GM23338 (cell line): ENCODE results near the gene RPH3AL. TPM values are rescaled to one million over a fixed set of nuclear protein-coding genes. Genes with fewer than 3 reads are reported as not detected.

Experiments
- ATAC-seq: fragments of 200-7000 bp; cut with Tn5 transposase; 3 replicates; pipeline ENCODE4 v1.9.1; 2020
- DNase-seq: peaks from one replicate; pipeline ENCODE4 v3.0.0-alpha.2; 2015; ENCODE audit warnings: low spot score
- H2AFZ ChIP-seq: fragments of 200-600 bp; sonication (generic); 2 replicates; pipeline ENCODE4 v1.8.0; 2016; ENCODE audit warnings: antibody characterized with exemption, mild to moderate bottlenecking, moderate library complexity
- H3F3A ChIP-seq: fragments of 200-600 bp; sonication (generic); replicated peaks from 2 replicates; pipeline ENCODE4 v1.8.0; 2017; ENCODE audit warnings: antibody characterized with exemption, mixed run types, low read depth
- H3K27ac ChIP-seq: fragments of 200-600 bp; sonication (generic); 2 replicates; pipeline ENCODE4 v1.6.1; 2016; ENCODE audit warnings: low read depth
- H3K27me3 ChIP-seq: fragments of 200-600 bp; sonication (generic); 2 replicates; pipeline ENCODE4 v1.8.0; 2016; ENCODE audit warnings: mild to moderate bottlenecking, mixed run types, moderate library complexity; ENCODE audit not compliant: insufficient read depth
- H3K36me3 ChIP-seq: fragments of 200-600 bp; sonication (generic); 2 replicates; pipeline ENCODE4 v1.8.0; 2016; ENCODE audit warnings: mild to moderate bottlenecking; ENCODE audit not compliant: insufficient read depth
- H3K4me1 ChIP-seq: fragments of 200-600 bp; sonication (generic); 2 replicates; pipeline ENCODE4 v1.8.0; 2016; ENCODE audit warnings: mild to moderate bottlenecking, moderate library complexity; ENCODE audit not compliant: insufficient read depth
- H3K4me2 ChIP-seq: fragments of 200-600 bp; sonication (generic); 2 replicates; pipeline ENCODE4 v1.7.1; 2017; ENCODE audit warnings: mixed run types
- H3K4me3 ChIP-seq: fragments of 200-600 bp; sonication (generic); 2 replicates; pipeline ENCODE4 v1.6.1; 2016; ENCODE audit warnings: mixed run types
- H3K79me2 ChIP-seq: fragments of 200-600 bp; sonication (generic); replicated peaks from 2 replicates; pipeline ENCODE4 v1.8.0; 2017; ENCODE audit warnings: mild to moderate bottlenecking; ENCODE audit not compliant: insufficient read depth
- H3K9me2 ChIP-seq: fragments of 200-600 bp; sonication (generic); 2 replicates; pipeline ENCODE4 v1.8.0; 2017; ENCODE audit not compliant: insufficient read depth
- H4K20me1 ChIP-seq: fragments of 200-600 bp; sonication (generic); replicated peaks from 2 replicates; pipeline ENCODE4 v1.8.0; 2017; ENCODE audit warnings: mild to moderate bottlenecking; ENCODE audit not compliant: insufficient read depth
- H3K27ac Mint-ChIP-seq: 2 replicates; pipeline ENCODE4 v1.8.0; 2020; ENCODE audit warnings: inconsistent platforms, mild to moderate bottlenecking, moderate library complexity, mixed read lengths
- H3K27me3 Mint-ChIP-seq: 3 replicates; pipeline ENCODE4 v1.8.0; 2022; ENCODE audit warnings: low read depth, mild to moderate bottlenecking, moderate library complexity, mixed read lengths, inconsistent platforms; ENCODE audit not compliant: insufficient read depth, poor library complexity
- H3K36me3 Mint-ChIP-seq: 3 replicates; pipeline ENCODE4 v1.8.0; 2021; ENCODE audit warnings: low read depth, mild to moderate bottlenecking, inconsistent platforms, moderate library complexity, mixed read lengths
- H3K4me1 Mint-ChIP-seq: 3 replicates; pipeline ENCODE4 v1.8.0; 2020; ENCODE audit warnings: mild to moderate bottlenecking, inconsistent platforms, mixed read lengths
- H3K4me3 Mint-ChIP-seq: 3 replicates; pipeline ENCODE4 v1.8.0; 2021; ENCODE audit warnings: moderate library complexity, mild to moderate bottlenecking, inconsistent platforms, mixed read lengths
- H3K9me3 Mint-ChIP-seq: 3 replicates; pipeline ENCODE4 v1.8.0; 2020; ENCODE audit warnings: moderate library complexity, mild to moderate bottlenecking, inconsistent platforms, mixed read lengths
- STAT1 ChIP-seq: IDR thresholded peaks from one replicate; pipeline ENCODE4 v1.6.1; 2016; ENCODE audit warnings: antibody characterized with exemption; ENCODE audit not compliant: unreplicated experiment
- ZNF331 ChIP-seq: fragments of 250-450 bp; sonication (Bioruptor Pico); IDR thresholded peaks from 2 replicates; pipeline ENCODE4 v1.5.0; 2020; ENCODE audit warnings: low read depth, mild to moderate bottlenecking, moderate library complexity
- polyA plus RNA-seq: library from polyadenylated mRNA; unstranded; fragments of >200 nt; fragmentation: Nextera tagmentation; extraction: Ambion mirVana; gene quantifications from 2 replicates; pipeline ENCODE4 v1.2.1, GENCODE V29; 2016
- total RNA-seq: library from RNA; depleted of rRNA; stranded (reverse); fragments of >200 nt; shearing (Covaris generic); gene quantifications from 2 replicates; pipeline ENCODE4 v1.2.3, GENCODE V29; 2014
- TF ChIP-seq, protein P1 (sequence below): fragments of 250-450 bp; sonication (Bioruptor Pico); IDR thresholded peaks from 2 replicates; pipeline ENCODE4 v1.5.0; 2020; ENCODE audit warnings: mild to moderate bottlenecking, moderate library complexity
- TF ChIP-seq, protein P2 (sequence below): IDR thresholded peaks from one replicate; pipeline ENCODE4 v1.6.1; 2018; ENCODE audit warnings: antibody characterized with exemption; ENCODE audit not compliant: unreplicated experiment
- TF ChIP-seq, protein P3 (sequence below): IDR thresholded peaks from 2 replicates; pipeline ENCODE4 v1.6.1; 2016; ENCODE audit warnings: antibody characterized with exemption
- TF ChIP-seq, protein P4 (sequence below), 2 experiments: fragments of 200-600 bp in 1 of 2; sonication (generic) in 1 of 2; conservative IDR thresholded peaks; 2 replicates each; pipeline versions ENCODE4 v1.5.1 to v1.6.1; 2016 to 2017; ENCODE audit warnings: antibody characterized with exemption in 2 of 2, low read depth in 2 of 2, mild to moderate bottlenecking in 2 of 2, moderate library complexity in 1 of 2

The RPH3AL gene
- total and polyA plus RNA-seq, 2 experiments from 2014 or later: 2.7 to 6.3 TPM

DNA sequence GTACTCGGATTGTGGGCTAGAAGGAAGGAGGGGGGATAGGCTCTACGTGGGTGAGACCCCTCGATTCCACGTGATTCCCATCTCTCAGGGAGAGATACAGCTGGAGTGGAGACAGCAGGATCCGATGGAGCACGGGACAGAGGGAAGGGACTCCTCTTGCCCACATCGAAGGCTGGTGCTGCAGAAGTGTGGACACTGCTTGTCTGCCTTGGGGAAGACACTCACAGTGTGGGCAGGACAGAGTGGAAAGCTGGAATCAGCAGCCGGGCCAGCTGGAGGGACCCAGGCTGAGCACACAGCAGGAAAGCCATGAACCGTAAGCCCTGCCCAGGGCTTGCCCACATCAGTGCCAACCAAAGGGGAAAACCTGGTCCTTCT, 42.1 kb upstream of the RPH3AL start:
- Histone ChIP-seq H3K4me1 (no peaks in the 10 kb centered on the region), H3K4me3 (no peak overlapping the region), H3K9me2 (no peaks in the 10 kb centered on the region), H3K79me2 (no peaks in the 10 kb centered on the region), H3K4me2 (no peak overlapping the region), H2AFZ (no peak overlapping the region), H3F3A (no peaks in the 10 kb centered on the region; the same call in 1 of the 2 replicates), H3K36me3 (no peaks in the 10 kb centered on the region), H4K20me1 (no peaks in the 10 kb centered on the region), H3K27ac (no peak overlapping the region), H3K27me3 (no peaks in the 10 kb centered on the region)
- Mint-ChIP-seq H3K4me1 (no peaks in the 10 kb centered on the region), H3K36me3 (no peaks in the 10 kb centered on the region), H3K27me3 (peaks cover 4% of the 10 kb centered on the region), H3K27ac (no peak overlapping the region), H3K4me3 (no peak overlapping the region), H3K9me3 (peaks cover 3% of the 10 kb centered on the region; the same call in 1 of the 3 replicates)
- ATAC-seq: no peak
- no peak for DNase-seq
- TF ChIP-seq ZNF331 (CRISPR knock-in tag) (no peak), STAT1 (no peak)
- TF ChIP-seq, protein P1, sequence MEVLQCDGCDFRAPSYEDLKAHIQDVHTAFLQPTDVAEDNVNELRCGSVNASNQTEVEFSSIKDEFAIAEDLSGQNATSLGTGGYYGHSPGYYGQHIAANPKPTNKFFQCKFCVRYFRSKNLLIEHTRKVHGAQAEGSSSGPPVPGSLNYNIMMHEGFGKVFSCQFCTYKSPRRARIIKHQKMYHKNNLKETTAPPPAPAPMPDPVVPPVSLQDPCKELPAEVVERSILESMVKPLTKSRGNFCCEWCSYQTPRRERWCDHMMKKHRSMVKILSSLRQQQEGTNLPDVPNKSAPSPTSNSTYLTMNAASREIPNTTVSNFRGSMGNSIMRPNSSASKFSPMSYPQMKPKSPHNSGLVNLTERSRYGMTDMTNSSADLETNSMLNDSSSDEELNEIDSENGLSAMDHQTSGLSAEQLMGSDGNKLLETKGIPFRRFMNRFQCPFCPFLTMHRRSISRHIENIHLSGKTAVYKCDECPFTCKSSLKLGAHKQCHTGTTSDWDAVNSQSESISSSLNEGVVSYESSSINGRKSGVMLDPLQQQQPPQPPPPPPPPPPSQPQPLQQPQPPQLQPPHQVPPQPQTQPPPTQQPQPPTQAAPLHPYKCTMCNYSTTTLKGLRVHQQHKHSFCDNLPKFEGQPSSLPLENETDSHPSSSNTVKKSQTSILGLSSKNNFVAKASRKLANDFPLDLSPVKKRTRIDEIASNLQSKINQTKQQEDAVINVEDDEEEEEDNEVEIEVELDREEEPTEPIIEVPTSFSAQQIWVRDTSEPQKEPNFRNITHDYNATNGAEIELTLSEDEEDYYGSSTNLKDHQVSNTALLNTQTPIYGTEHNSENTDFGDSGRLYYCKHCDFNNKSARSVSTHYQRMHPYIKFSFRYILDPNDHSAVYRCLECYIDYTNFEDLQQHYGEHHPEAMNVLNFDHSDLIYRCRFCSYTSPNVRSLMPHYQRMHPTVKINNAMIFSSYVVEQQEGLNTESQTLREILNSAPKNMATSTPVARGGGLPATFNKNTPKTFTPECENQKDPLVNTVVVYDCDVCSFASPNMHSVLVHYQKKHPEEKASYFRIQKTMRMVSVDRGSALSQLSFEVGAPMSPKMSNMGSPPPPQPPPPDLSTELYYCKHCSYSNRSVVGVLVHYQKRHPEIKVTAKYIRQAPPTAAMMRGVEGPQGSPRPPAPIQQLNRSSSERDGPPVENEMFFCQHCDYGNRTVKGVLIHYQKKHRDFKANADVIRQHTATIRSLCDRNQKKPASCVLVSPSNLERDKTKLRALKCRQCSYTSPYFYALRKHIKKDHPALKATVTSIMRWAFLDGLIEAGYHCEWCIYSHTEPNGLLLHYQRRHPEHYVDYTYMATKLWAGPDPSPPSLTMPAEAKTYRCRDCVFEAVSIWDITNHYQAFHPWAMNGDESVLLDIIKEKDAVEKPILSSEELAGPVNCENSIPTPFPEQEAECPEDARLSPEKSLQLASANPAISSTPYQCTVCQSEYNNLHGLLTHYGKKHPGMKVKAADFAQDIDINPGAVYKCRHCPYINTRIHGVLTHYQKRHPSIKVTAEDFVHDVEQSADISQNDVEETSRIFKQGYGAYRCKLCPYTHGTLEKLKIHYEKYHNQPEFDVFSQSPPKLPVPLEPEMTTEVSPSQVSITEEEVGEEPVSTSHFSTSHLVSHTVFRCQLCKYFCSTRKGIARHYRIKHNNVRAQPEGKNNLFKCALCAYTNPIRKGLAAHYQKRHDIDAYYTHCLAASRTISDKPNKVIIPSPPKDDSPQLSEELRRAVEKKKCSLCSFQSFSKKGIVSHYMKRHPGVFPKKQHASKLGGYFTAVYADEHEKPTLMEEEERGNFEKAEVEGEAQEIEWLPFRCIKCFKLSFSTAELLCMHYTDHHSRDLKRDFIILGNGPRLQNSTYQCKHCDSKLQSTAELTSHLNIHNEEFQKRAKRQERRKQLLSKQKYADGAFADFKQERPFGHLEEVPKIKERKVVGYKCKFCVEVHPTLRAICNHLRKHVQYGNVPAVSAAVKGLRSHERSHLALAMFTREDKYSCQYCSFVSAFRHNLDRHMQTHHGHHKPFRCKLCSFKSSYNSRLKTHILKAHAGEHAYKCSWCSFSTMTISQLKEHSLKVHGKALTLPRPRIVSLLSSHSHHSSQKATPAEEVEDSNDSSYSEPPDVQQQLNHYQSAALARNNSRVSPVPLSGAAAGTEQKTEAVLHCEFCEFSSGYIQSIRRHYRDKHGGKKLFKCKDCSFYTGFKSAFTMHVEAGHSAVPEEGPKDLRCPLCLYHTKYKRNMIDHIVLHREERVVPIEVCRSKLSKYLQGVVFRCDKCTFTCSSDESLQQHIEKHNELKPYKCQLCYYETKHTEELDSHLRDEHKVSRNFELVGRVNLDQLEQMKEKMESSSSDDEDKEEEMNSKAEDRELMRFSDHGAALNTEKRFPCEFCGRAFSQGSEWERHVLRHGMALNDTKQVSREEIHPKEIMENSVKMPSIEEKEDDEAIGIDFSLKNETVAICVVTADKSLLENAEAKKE (CRISPR knock-in tag): no peak
- TF ChIP-seq, protein P2, sequence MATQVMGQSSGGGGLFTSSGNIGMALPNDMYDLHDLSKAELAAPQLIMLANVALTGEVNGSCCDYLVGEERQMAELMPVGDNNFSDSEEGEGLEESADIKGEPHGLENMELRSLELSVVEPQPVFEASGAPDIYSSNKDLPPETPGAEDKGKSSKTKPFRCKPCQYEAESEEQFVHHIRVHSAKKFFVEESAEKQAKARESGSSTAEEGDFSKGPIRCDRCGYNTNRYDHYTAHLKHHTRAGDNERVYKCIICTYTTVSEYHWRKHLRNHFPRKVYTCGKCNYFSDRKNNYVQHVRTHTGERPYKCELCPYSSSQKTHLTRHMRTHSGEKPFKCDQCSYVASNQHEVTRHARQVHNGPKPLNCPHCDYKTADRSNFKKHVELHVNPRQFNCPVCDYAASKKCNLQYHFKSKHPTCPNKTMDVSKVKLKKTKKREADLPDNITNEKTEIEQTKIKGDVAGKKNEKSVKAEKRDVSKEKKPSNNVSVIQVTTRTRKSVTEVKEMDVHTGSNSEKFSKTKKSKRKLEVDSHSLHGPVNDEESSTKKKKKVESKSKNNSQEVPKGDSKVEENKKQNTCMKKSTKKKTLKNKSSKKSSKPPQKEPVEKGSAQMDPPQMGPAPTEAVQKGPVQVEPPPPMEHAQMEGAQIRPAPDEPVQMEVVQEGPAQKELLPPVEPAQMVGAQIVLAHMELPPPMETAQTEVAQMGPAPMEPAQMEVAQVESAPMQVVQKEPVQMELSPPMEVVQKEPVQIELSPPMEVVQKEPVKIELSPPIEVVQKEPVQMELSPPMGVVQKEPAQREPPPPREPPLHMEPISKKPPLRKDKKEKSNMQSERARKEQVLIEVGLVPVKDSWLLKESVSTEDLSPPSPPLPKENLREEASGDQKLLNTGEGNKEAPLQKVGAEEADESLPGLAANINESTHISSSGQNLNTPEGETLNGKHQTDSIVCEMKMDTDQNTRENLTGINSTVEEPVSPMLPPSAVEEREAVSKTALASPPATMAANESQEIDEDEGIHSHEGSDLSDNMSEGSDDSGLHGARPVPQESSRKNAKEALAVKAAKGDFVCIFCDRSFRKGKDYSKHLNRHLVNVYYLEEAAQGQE: no peak
- TF ChIP-seq, protein P3, sequence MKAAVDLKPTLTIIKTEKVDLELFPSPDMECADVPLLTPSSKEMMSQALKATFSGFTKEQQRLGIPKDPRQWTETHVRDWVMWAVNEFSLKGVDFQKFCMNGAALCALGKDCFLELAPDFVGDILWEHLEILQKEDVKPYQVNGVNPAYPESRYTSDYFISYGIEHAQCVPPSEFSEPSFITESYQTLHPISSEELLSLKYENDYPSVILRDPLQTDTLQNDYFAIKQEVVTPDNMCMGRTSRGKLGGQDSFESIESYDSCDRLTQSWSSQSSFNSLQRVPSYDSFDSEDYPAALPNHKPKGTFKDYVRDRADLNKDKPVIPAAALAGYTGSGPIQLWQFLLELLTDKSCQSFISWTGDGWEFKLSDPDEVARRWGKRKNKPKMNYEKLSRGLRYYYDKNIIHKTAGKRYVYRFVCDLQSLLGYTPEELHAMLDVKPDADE: no peak
- TF ChIP-seq, protein P4, sequence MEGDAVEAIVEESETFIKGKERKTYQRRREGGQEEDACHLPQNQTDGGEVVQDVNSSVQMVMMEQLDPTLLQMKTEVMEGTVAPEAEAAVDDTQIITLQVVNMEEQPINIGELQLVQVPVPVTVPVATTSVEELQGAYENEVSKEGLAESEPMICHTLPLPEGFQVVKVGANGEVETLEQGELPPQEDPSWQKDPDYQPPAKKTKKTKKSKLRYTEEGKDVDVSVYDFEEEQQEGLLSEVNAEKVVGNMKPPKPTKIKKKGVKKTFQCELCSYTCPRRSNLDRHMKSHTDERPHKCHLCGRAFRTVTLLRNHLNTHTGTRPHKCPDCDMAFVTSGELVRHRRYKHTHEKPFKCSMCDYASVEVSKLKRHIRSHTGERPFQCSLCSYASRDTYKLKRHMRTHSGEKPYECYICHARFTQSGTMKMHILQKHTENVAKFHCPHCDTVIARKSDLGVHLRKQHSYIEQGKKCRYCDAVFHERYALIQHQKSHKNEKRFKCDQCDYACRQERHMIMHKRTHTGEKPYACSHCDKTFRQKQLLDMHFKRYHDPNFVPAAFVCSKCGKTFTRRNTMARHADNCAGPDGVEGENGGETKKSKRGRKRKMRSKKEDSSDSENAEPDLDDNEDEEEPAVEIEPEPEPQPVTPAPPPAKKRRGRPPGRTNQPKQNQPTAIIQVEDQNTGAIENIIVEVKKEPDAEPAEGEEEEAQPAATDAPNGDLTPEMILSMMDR (conservative IDR thresholded peaks at IDR 0.05; ENCODE audit: low read depth in 2 of 2): no peak
